HepG2 (cell line): ENCODE data around the gene PCGF2. TPM values are rescaled to one million over a fixed set of nuclear protein-coding genes. Genes with fewer than 3 reads are reported as not detected.

Experiments
- ATAC-seq: fragments of 200-7000 bp; cut with Tn5 transposase; 3 replicates; pipeline ENCODE4 v1.9.1; 2020; ENCODE audit warnings: mild to moderate bottlenecking, moderate library complexity
- BruUV-seq: library from RNA; stranded (reverse); fragments of 400-500 nt; replicated peaks from 2 replicates; lab custom pipeline; 2021; lab: Mats Ljungman, UMichigan
- CTCF ChIA-PET: fragments of 300-600 bp; formaldehyde crosslinking; extraction: SDS; loops from one replicate; lab custom pipeline; 2021; ENCODE audit warnings: low total read pairs, inconsistent platforms, low intra/inter-chr PET ratio; lab: Yijun Ruan, JAX
- POLR2A ChIA-PET: fragments of 350-600 bp; sonication (Branson Sonifier 250); formaldehyde crosslinking; loops from one replicate; lab custom pipeline; 2020; ENCODE audit warnings: antibody characterized with exemption, inconsistent platforms; lab: Yijun Ruan, JAX
- DNase-seq: peaks from one replicate; pipeline ENCODE4 v3.0.0-alpha.2; 2015; ENCODE audit warnings: low spot score
- FAIRE-seq: peaks from 3 replicates; lab custom pipeline; 2011; peaks lifted over from hg19 to GRCh38; lab: Jason Lieb, UNC
- H2AFZ ChIP-seq: one replicate; pipeline ENCODE4 v1.6.1; 2011; ENCODE audit warnings: low read length, inconsistent platforms
- H3K27ac ChIP-seq: fragments of 300-600 bp; 3 replicates; pipeline ENCODE4 v1.8.0; 2011; ENCODE audit warnings: mixed run types, mild to moderate bottlenecking, mixed read lengths, low read length, inconsistent platforms; ENCODE audit not compliant: insufficient read depth; ENCODE audit errors: extremely low read length
- H3K27me3 ChIP-seq, 2 experiments: fragments of 200-600 bp in 1 of 2; 2 replicates in 1 of 2; 3 replicates in 1 of 2; pipeline versions ENCODE4 v1.6.0 to v1.8.0; 2011; ENCODE audit warnings: low read length in 2 of 2, mild to moderate bottlenecking in 2 of 2, moderate library complexity in 2 of 2, inconsistent platforms in 1 of 2; ENCODE audit not compliant: insufficient read depth in 2 of 2, control insufficient read depth in 1 of 2
- H3K36me3 ChIP-seq, 2 experiments: fragments of 200-600 bp in 1 of 2; replicated peaks in 1 of 2; 2 replicates in 1 of 2; 3 replicates in 1 of 2; pipeline versions ENCODE4 v1.5.1 to v1.8.0; 2011; ENCODE audit warnings: low read length in 2 of 2, inconsistent platforms in 1 of 2; ENCODE audit not compliant: insufficient read depth in 2 of 2, control insufficient read depth in 1 of 2
- H3K4me1 ChIP-seq: 2 replicates; pipeline ENCODE4 v1.5.1; 2012; ENCODE audit warnings: low read length, inconsistent platforms; ENCODE audit not compliant: insufficient read depth
- H3K4me2 ChIP-seq: 2 replicates; pipeline ENCODE4 v1.6.0; 2011; ENCODE audit warnings: low read depth, low read length, inconsistent platforms
- H3K4me3 ChIP-seq, 3 experiments: fragments of 200-600 bp in 1 of 3; sonication (generic), shearing (Covaris generic) in 1 of 3; replicated peaks in 1 of 3; 2 replicates each; pipeline ENCODE4 v1.5.1; 2011 to 2016; ENCODE audit warnings: low read length in 3 of 3, inconsistent platforms in 2 of 3, low read depth in 2 of 3, mild to moderate bottlenecking in 2 of 3, control low read depth in 1 of 3, mixed read lengths in 1 of 3; ENCODE audit not compliant: insufficient read depth in 1 of 3
- H3K79me2 ChIP-seq: one replicate; pipeline ENCODE4 v1.6.1; 2011; ENCODE audit warnings: low read length, inconsistent platforms; ENCODE audit not compliant: insufficient read depth
- H3K9ac ChIP-seq: 2 replicates; pipeline ENCODE4 v1.6.0; 2011; ENCODE audit warnings: mild to moderate bottlenecking, low read depth, low read length, inconsistent platforms; ENCODE audit not compliant: insufficient read depth
- H3K9me3 ChIP-seq: 2 replicates; pipeline ENCODE4 v1.5.1; 2012; ENCODE audit warnings: mild to moderate bottlenecking, low read length
- H4K20me1 ChIP-seq: 2 replicates; pipeline ENCODE4 v1.6.0; 2011; ENCODE audit warnings: inconsistent platforms, mild to moderate bottlenecking, low read length, moderate library complexity; ENCODE audit not compliant: insufficient read depth
- RELA ChIP-seq: sonication (generic); formaldehyde crosslinking; IDR thresholded peaks from 2 replicates; pipeline ENCODE4 v1.4.0; 2020; ENCODE audit warnings: missing genetic modification reagents
- SAFB2 ChIP-seq: sonication (generic); formaldehyde crosslinking; IDR thresholded peaks from 2 replicates; pipeline ENCODE4 v1.5.1; 2020; ENCODE audit warnings: missing genetic modification reagents, low read depth, mild to moderate bottlenecking, borderline replicate concordance
- WGBS: methylation state at CpG from one replicate; pipeline ENCODE4 v1.1.6; 2017; ENCODE audit warnings: low lambda C conversion rate; 5-methylcytosine and 5-hydroxymethylcytosine counted together
- in situ Hi-C: cut with HindIII; loops from 2 replicates; pipeline ENCODE4 v1.10.0; 2017; ENCODE audit warnings: low pct_unique_long_range_greater_than_20kb; ENCODE audit not compliant: extremely low pct_ligation_motif_present
- intact Hi-C: fragments of 100-400 bp; cut with micrococcal nuclease; formaldehyde crosslinking; loops from one replicate; pipeline ENCODE4 v1.10.0; 2022; ENCODE audit not compliant: unreplicated experiment
- polyA plus RNA-seq, 8 experiments: library from polyadenylated mRNA; depleted of rRNA in 3 of 8; stranded (reverse) in 7 of 8; unstranded in 1 of 8; fragments of >200 nt; fragmentation: Illumina TruSeq in 4 of 8; extraction: Trizol in 4 of 8; gene quantifications; 2 replicates each; pipeline versions ENCODE4 v1.2.1 to v1.2.3, GENCODE V29; 2011 to 2016; ENCODE audit warnings: low read depth in 4 of 8, missing spikeins in 1 of 8, mixed read lengths in 1 of 8; ENCODE audit not compliant: insufficient read depth in 1 of 8
- total RNA-seq, 5 experiments: library from RNA; depleted of rRNA; stranded (reverse); fragments of >200 nt; fragmentation: Illumina TruSeq; extraction: Trizol; gene quantifications; 2 replicates each; pipeline ENCODE4 v1.2.3, GENCODE V29; 2016; ENCODE audit warnings: low read depth in 1 of 5
- TF ChIP-seq, protein P1 (sequence below): sonication (generic); formaldehyde crosslinking; IDR thresholded peaks from 2 replicates; pipeline ENCODE4 v1.5.1; 2020; ENCODE audit warnings: mild to moderate bottlenecking, missing genetic modification reagents, moderate library complexity

PCGF2 gene
- total and polyA plus RNA-seq, 2 of the 13 experiments (the other 11 are each of a cell fraction or from before 2014, with no cell fraction given), result 11.6 to 29.4 TPM

DNA sequence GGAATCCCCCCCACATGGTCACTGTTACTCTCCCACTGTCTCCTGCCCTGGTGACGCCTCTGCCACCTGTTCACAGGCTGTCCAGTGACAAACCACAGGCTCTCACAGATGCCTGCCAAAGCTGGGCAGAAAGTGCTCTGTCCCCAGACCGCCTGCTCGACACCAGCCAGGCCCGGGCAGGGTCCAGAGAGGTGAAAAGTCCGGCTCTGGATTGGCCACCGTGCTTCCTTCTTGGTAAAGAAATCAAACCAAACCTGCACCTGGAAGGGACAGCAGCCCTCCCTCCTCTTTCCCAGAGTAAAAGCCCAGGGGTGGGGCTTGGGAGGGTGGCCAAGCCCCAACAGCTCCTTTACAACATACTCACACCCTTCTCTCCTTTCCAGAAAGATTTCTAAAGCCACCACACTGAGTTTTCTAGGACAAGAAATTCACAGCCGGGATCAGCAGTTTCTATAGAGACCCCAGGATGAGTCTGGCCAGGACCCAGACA lies 6.2 kb downstream of the PCGF2 start:
- H3K9me3 ChIP-seq, result no peaks in the 10 kb centered on the region
- no TSS peak for BruUV-seq
- no peak for DNase-seq
- no peak overlapping the region; a peak in 1 of 6 replicates for H3K4me3 ChIP-seq
- POLR2A ChIA-PET, result interaction anchor here (1.9 kb wide), 1 partner anchor 11 kb away, joined by 7 read pairs; the partner anchor contains the start of gene CISD3
- no peak overlapping the region for H2AFZ ChIP-seq
- H3K27ac ChIP-seq, result peak overlapping the region; percentile 48
- no peak for ATAC-seq
- H3K27me3 ChIP-seq, result no peaks in the 10 kb centered on the region
- intact Hi-C loops, result no loop called here
- no peak for TF ChIP-seq RELA
- TF ChIP-seq SAFB2, result 0 out of 2 replicates have a peak, but pooled peaks have one; percentile 5
- TF ChIP-seq, protein P1, sequence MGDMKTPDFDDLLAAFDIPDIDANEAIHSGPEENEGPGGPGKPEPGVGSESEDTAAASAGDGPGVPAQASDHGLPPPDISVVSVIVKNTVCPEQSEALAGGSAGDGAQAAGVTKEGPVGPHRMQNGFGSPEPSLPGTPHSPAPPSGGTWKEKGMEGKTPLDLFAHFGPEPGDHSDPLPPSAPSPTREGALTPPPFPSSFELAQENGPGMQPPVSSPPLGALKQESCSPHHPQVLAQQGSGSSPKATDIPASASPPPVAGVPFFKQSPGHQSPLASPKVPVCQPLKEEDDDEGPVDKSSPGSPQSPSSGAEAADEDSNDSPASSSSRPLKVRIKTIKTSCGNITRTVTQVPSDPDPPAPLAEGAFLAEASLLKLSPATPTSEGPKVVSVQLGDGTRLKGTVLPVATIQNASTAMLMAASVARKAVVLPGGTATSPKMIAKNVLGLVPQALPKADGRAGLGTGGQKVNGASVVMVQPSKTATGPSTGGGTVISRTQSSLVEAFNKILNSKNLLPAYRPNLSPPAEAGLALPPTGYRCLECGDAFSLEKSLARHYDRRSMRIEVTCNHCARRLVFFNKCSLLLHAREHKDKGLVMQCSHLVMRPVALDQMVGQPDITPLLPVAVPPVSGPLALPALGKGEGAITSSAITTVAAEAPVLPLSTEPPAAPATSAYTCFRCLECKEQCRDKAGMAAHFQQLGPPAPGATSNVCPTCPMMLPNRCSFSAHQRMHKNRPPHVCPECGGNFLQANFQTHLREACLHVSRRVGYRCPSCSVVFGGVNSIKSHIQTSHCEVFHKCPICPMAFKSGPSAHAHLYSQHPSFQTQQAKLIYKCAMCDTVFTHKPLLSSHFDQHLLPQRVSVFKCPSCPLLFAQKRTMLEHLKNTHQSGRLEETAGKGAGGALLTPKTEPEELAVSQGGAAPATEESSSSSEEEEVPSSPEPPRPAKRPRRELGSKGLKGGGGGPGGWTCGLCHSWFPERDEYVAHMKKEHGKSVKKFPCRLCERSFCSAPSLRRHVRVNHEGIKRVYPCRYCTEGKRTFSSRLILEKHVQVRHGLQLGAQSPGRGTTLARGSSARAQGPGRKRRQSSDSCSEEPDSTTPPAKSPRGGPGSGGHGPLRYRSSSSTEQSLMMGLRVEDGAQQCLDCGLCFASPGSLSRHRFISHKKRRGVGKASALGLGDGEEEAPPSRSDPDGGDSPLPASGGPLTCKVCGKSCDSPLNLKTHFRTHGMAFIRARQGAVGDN (CRISPR knock-in tag), result peak; percentile 35; the same call in 1 of the 2 replicates
- TF ChIP-seq, all 625 proteins: peak for 2
- CTCF ChIA-PET, result no interaction called here
- whole genome bisulfite sequencing, result 81% methylated on average over 7 of the region's 7 CpGs
- Histone ChIP-seq H3K36me3 (peaks cover 26 to 46% of the 10 kb centered on the region in 2 experiments), H3K9ac (0 out of 2 replicates have a peak overlapping the region, but pooled peaks have one; percentile 12), H3K79me2 (peaks cover 68% of the 10 kb centered on the region), H3K4me1 (peaks cover 56% of the 10 kb centered on the region), H4K20me1 (peaks cover 30% of the 10 kb centered on the region), H3K4me2 (no peak overlapping the region)
- no peak for FAIRE-seq
- in situ Hi-C loops, result no loop called here
